GM18951 (cell line): ENCODE measurements around the gene ZNF580.

Experiments used
- POLR2A ChIP-seq: IDR thresholded peaks from 4 replicates; pipeline ENCODE4 v1.6.1; 2011; ENCODE audit warnings: mild to moderate bottlenecking; ENCODE audit not compliant: insufficient read length, insufficient read depth; ENCODE audit errors: extremely low read depth
- in situ Hi-C: fragments of 300-500 bp; cut with MboI; formaldehyde crosslinking; loops from one replicate; pipeline ENCODE4 v1.12.0; 2022; ENCODE audit warnings: low sequenced_read_pairs, mixed read lengths, inconsistent platforms; ENCODE audit not compliant: unreplicated experiment

ZNF580 gene

DNA sequence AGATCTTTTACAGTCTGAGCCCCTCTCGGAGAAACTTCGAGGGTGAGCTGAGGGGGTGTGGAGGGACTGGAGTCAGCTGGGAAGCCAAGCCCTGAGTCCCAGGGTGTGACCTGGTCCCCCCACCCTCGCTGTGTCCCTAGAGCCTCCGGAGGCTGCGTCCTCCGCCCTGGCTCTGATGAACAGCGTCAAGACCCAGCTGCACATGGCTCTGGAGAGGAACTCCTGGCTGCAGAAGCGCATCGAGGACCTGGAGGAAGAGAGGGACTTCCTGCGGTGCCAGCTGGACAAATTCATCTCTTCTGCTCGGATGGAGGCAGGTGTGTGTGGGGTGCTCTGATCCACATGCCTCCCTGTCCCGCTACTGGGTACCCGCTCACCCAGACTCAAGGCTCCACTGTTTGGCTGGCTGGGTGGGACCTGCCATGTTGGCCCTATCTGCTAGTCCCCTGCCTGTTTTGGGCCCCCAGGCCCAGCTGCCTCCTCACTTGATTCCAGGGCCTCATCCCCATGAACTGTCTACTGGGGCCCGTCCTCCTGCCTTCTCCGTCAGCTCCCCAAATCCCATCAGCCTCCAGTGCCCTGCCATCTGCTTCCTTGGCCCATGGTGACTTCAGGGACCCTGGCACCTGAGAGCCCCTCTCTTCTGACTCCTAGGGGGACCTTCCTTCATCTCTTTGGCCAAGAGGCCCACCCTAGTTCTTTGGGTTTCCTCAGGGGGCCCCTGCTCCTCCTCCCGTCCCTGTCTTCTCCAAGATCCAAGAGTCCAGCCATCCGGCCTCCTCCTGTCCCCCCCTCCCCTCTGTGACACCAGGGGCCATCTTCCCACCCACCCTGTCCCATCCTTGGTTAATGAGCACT is 8.7 kb downstream of the ZNF580 start:
- in situ Hi-C loops: no loop called here
- no peak for TF ChIP-seq POLR2A

- in situ Hi-C loops: no loop called here
Measured at GRCh38 chr19:55650126-55650557, 9.3 kb downstream of the ZNF580 start.

GRCh38 chr19:55650602-55651230 is 9.9 kb downstream of the ZNF580 start:
- no peak for TF ChIP-seq POLR2A
- in situ Hi-C loops: no loop called here

More at GRCh38 chr19:55650126-55650557, 9.3 kb downstream of the ZNF580 start:
- TF ChIP-seq POLR2A: no peak

GRCh38 chr19:55651236-55651635 is 10.4 kb downstream of the ZNF580 start:
- in situ Hi-C loops: no loop called here

DNA sequence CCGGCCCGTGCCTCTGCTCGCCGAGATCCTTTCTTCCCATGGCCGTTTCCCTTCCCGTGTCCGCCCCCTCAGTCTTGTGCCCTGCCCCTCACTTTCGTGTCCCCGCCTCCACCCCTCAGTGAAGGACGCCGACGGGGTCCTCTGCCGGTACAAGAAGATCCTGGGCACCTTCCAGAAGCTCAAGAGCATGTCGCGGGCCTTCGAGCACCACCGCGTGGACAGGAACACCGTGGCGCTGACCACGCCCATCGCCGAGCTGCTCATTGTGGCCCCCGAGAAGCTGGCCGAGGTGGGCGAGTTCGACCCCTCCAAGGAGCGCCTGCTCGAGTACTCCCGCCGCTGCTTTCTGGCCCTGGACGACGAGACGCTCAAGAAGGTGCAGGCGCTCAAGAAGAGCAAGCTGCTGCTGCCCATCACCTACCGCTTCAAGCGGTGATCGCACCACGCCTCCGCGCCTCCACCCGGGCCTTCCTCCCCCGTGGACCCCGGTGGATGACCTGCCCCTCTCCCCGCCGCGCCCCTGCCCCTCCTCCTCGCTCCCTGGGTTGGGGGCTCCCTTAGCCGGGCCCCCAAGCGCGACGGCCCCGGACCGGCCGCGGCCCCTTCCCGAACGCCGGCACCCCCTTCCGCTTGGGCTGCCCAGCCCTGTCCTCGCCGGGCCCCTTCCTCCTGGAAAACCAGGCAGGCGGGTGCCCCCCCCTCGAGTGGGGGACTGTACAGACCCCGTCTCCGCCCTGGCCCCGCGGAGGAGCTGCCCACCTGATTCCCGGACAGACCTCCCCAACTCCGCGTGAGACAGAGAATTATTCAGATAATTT is 11.7 kb downstream of the ZNF580 start:
- no peak for TF ChIP-seq POLR2A
- in situ Hi-C loops: no loop called here

More at GRCh38 chr19:55651236-55651635, 10.4 kb downstream of the ZNF580 start:
- no peak for TF ChIP-seq POLR2A

GRCh38 chr19:55653651-55654322 is 13.0 kb downstream of the ZNF580 start:
- peak; percentile 86 for TF ChIP-seq POLR2A
- in situ Hi-C loops: no loop called here

GRCh38 chr19:55654323-55654867 is 13.6 kb downstream of the ZNF580 start:
- in situ Hi-C loops: no loop called here
- no peak for TF ChIP-seq POLR2A

DNA sequence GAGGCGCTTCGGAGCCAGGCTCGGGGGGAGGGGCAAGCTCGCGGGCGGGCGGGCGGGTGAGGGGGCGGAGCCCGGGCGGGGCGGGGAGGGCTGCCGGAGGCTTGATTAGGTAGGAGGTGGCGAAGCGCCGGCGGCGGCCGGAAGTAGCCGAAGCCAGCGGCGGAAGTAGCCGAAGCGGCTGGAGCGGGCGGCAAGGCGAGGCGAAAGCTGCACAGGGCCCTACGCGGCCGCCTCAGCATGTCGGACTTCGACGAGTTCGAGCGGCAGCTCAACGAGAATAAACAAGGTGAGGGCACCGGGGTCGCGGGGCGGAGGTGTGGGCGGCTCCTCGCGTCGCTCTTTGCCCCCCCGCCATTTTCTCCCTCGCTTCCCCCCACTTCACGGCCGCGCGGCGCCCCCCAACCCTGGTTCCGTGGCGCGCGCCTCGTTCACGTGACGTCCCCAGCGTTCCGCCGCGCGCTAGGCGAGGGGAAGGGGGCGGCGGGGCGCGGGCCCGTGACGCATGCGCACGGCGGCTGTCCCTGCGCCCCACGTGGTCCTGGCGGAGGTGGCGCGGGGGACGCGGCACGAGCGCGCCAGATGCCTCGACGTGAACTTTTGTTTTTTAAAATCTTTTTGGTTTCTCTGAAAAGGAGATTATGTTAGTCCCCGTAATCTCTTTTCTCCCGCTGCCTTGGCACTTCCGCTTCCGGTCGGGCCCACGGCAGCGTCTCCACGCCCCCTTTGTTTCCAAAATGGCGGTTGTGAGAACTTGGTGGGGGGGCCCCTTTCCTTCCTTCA is 14.3 kb downstream of the ZNF580 start, which contains the start of gene U2AF2:
Gene U2AF2 (plus strand): TSS at position 168 of the 780 bp plus-strand sequence. CDS start 70 bp downstream, at position 238.
- in situ Hi-C loops: no loop called here
- TF ChIP-seq POLR2A: peak; percentile 78

- in situ Hi-C loops: no loop called here
- TF ChIP-seq POLR2A: no peak
Measured at GRCh38 chr19:55655648-55656040, 14.8 kb downstream of the ZNF580 start.

GRCh38 chr19:55656552-55656951 is 15.8 kb downstream of the ZNF580 start:
- in situ Hi-C loops: no loop called here
- TF ChIP-seq POLR2A: no peak

DNA sequence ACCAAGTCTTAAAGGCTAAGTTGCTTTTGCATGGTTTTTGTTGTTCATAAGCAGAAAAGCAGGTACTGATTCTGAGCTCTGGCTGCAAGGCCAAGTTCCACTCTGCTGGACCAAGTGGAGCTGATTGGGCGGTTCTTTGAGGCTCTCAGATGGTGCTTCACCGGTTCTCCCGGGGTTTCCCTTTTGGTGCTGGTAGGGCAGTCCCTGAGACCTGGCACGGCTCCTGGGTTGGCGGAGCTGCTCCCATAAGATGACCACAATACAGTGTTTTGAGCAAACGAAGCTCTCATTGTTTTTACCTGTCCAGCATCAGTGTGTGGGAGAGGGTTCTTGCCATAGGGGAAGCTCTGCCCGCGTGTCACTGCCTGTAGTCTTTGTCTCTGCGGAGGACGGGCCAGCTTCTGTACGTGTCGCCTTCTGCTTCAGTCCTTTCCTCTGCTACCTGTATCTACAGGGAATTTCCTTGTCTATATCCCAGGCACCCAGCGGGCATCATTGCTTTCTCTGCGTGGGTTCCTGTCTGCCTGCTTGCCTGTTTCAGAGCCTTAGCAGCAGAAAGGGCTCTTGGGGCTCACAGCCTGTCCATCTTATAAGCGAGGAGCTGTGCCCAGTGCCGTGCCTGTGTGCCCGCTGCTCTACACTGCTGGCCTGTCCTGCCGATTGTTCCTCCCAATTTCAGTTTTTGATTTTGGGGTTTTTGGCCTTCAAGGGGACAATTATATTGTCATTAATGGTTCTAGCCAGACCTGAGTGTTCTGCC is 16.4 kb downstream of the ZNF580 start:
- no peak for TF ChIP-seq POLR2A
- in situ Hi-C loops: no loop called here
